Suprapubic skin (tissue), 3 donors: Measurements from ENCODE around the gene THRB.

Experiments
- EP300 ChIP-seq: sonication (generic); formaldehyde crosslinking; IDR thresholded peaks from one replicate; pipeline ENCODE4 v1.6.1; 2017; ENCODE audit warnings: antibody characterized with exemption
- POLR2A ChIP-seq, 2 donors: fragments of 450-650 bp; IDR thresholded peaks; one replicate each; pipeline ENCODE4 v1.6.1; 2017; ENCODE audit warnings: antibody characterized with exemption in 2 of 2, mild to moderate bottlenecking in 2 of 2, moderate library complexity in 2 of 2
- TF ChIP-seq, protein P1 (sequence below), 2 donors: fragments of 200-600 bp in 1 of 2; fragments of 450-650 bp in 1 of 2; sonication (generic) in 1 of 2; IDR thresholded peaks; one replicate each; pipeline ENCODE4 v1.5.1; 2016 to 2019; ENCODE audit warnings: antibody characterized with exemption in 2 of 2, mild to moderate bottlenecking in 1 of 2, moderate library complexity in 1 of 2

GRCh38 chr3:24437326-24437725 lies 57.3 kb downstream of the THRB start:
- TF ChIP-seq, protein P1, sequence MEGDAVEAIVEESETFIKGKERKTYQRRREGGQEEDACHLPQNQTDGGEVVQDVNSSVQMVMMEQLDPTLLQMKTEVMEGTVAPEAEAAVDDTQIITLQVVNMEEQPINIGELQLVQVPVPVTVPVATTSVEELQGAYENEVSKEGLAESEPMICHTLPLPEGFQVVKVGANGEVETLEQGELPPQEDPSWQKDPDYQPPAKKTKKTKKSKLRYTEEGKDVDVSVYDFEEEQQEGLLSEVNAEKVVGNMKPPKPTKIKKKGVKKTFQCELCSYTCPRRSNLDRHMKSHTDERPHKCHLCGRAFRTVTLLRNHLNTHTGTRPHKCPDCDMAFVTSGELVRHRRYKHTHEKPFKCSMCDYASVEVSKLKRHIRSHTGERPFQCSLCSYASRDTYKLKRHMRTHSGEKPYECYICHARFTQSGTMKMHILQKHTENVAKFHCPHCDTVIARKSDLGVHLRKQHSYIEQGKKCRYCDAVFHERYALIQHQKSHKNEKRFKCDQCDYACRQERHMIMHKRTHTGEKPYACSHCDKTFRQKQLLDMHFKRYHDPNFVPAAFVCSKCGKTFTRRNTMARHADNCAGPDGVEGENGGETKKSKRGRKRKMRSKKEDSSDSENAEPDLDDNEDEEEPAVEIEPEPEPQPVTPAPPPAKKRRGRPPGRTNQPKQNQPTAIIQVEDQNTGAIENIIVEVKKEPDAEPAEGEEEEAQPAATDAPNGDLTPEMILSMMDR (IDR thresholded peaks at IDR 0.05), result no peak
- no peak for TF ChIP-seq POLR2A (IDR thresholded peaks at IDR 0.05)
- no peak for TF ChIP-seq EP300
